Gastrocnemius medialis (tissue), 4 donors: ENCODE data around the gene GHDC. TPM values are rescaled to one million over a fixed set of nuclear protein-coding genes. Genes with fewer than 3 reads are reported as not detected.

ENCODE experiments used
- total RNA-seq, 4 donors: library from RNA; depleted of rRNA; stranded (reverse); fragments of >200 nt; gene quantifications; one replicate each; pipeline versions ENCODE4 v1.1.0 to v1.2.3, GENCODE V29; 2016

Gene GHDC
- total RNA-seq, 4 donors from 2014 or later: 13.8 to 20.0 (median 18.2) TPM

Other genes with a start within 250 kb of the GHDC start
- 10 to 100 TPM; 15.1 to 26.2 (median 20.4) TPM for gene CNP, start 227.7 kb downstream of the GHDC start, total RNA-seq
- 10 to 100 TPM; 64.4 to 78.9 (median 66.4) TPM for gene DNAJC7, start 177.1 kb downstream of the GHDC start, total RNA-seq
- gene NKIRAS2, start 174.4 kb downstream of the GHDC start, total RNA-seq: 10 to 100 TPM; 48.8 to 77.0 (median 63.4) TPM
- under 1 TPM; 0.13 to 0.86 (median 0.38) TPM for gene C17orf113, start 143.9 kb downstream of the GHDC start, total RNA-seq
- under 1 TPM in 2 of 4 donors, not detected in 2; 0.26 to 0.78 TPM for gene ZNF385C, start 96.0 kb downstream of the GHDC start, total RNA-seq
- gene DHX58, start 81.8 kb downstream of the GHDC start, total RNA-seq: 1 to 10 TPM; 1.1 to 4.4 (median 3.1) TPM
- gene KAT2A, start 73.1 kb downstream of the GHDC start, total RNA-seq: 10 to 100 TPM in 1 of 4 donors, 1 to 10 TPM in 3; 1.8 to 15.0 (median 6.3) TPM
- gene HSPB9, start 71.7 kb downstream of the GHDC start, total RNA-seq: not detected
- 10 to 100 TPM; 33.0 to 42.5 (median 37.6) TPM for gene RAB5C, start 39.5 kb downstream of the GHDC start, total RNA-seq
- not detected for gene KCNH4, start 13.4 kb downstream of the GHDC start, total RNA-seq
- gene HCRT, start 9.0 kb downstream of the GHDC start, total RNA-seq: not detected
- gene STAT5B, start 81.9 kb upstream of the GHDC start, total RNA-seq: 100 to 1,000 TPM in 1 of 4 donors, 10 to 100 TPM in 3; 77.3 to 150 (median 80.7) TPM
- gene STAT5A, start 94.0 kb upstream of the GHDC start, total RNA-seq: 10 to 100 TPM; 36.0 to 87.0 (median 60.7) TPM
- 100 to 1,000 TPM in 3 of 4 donors, 10 to 100 TPM in 1; 88.4 to 203 (median 130) TPM for gene STAT3, start 193.9 kb upstream of the GHDC start, total RNA-seq
- gene CAVIN1, start 228.8 kb upstream of the GHDC start, total RNA-seq: 100 to 1,000 TPM in 3 of 4 donors, 10 to 100 TPM in 1; 64.9 to 137 (median 125) TPM